ENCODE results near the gene C3orf20. TPM values are rescaled to one million over a fixed set of nuclear protein-coding genes. Genes with fewer than 3 reads are reported as not detected.

C3orf20 gene
- total and polyA plus RNA-seq, 2 of the 4 experiments (the other 2 are of a cell fraction) = not detected

DNA sequence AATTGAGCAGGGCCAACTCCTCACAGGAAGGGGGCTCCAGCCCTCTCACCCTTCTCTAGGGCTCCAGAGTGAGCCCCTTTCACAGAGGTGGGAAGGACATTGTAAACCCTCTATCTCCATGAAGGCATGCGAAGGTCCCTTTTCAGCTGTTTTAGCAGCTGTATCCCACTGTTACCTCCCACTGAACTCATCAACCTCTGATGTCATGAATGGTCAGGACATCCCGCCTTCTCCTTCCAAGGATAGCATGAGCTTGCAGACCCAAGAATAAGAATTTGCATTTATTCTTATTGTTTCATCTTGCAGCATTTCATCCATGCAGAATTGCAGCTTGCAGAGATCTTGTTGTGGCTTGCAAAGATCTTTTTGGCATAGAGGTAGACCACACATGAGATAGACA lies 119.5 kb downstream of the C3orf20 start:
- Histone ChIP-seq H4K20me1 (ENCODE audit: insufficient read depth, low read length) (no peaks in the 10 kb centered on the region), H3K9ac (ENCODE audit: low read depth, low read length) (no peak overlapping the region), H3K27me3 (ENCODE audit: control insufficient read depth, insufficient read depth, low read length) (peaks cover 26% of the 10 kb centered on the region), H3K36me3 (ENCODE audit: control insufficient read depth, insufficient read depth, low read length) (no peaks in the 10 kb centered on the region), H2BK15ac (ENCODE audit: low read depth, low read length) (no peak overlapping the region), H2AFZ (replicated peaks; ENCODE audit: low read length, poor library complexity) (no peak overlapping the region), H3K4me2 (ENCODE audit: low read depth, low read length) (no peak overlapping the region), H2AK9ac (replicated peaks; ENCODE audit: low read depth, low read length, poor library complexity) (no peak overlapping the region), H2BK20ac (ENCODE audit: low read depth, low read length) (no peak overlapping the region), H3K4ac (ENCODE audit: low read depth, low read length) (no peak overlapping the region), H3K79me1 (ENCODE audit: low read depth in 1 of 2, low read length in 2 of 2) (no peaks in the 10 kb centered on the region), H3K23ac (ENCODE audit: low read depth, low read length) (no peak overlapping the region), H3K4me3 (ENCODE audit: insufficient read depth, low read depth, low read length) (no peak overlapping the region), H4K8ac (ENCODE audit: low read depth in 2 of 2, low read length in 2 of 2) (no peak overlapping the region), H3K27ac (ENCODE audit: insufficient read depth, low read length) (no peak overlapping the region), H3K4me1 (ENCODE audit: control insufficient read depth, insufficient read depth, low read length) (no peaks in the 10 kb centered on the region), H4K5ac (ENCODE audit: low read depth, low read length) (no peak overlapping the region), H3K14ac (replicated peaks; ENCODE audit: low read depth, low read length) (no peak overlapping the region), H4K91ac (ENCODE audit: insufficient read depth, low read depth, low read length) (no peak overlapping the region), H2BK5ac (ENCODE audit: low read depth, low read length, poor library complexity, severe bottlenecking) (no peak overlapping the region), H2AK5ac (ENCODE audit: low read depth, low read length) (no peak overlapping the region), H3K9me3 (ENCODE audit: control insufficient read depth, insufficient read depth, low read length) (no peaks in the 10 kb centered on the region), H3K9me1 (ENCODE audit: insufficient read depth, low read length) (no peaks in the 10 kb centered on the region), H3K56ac (ENCODE audit: extremely low read depth, insufficient read depth, low read length) (no peak overlapping the region), H2BK120ac (ENCODE audit: low read depth, low read length) (no peak overlapping the region), H3K18ac (ENCODE audit: low read depth, low read length) (no peak overlapping the region)
- CTCF ChIA-PET = no interaction called here
- WGBS, 2 experiments (ENCODE audit: extremely low coverage in 2 of 2, insufficient read length in 1 of 2) = no CpG with 5 or more reads among the region's 2 CpGs
- TF ChIP-seq USF2 (IDR thresholded peaks at IDR 0.05; ENCODE audit: low read depth, low read length) (no peak), RAD21 (IDR thresholded peaks at IDR 0.05; ENCODE audit: low read length) (no peak), CHD1 (IDR thresholded peaks at IDR 0.05; ENCODE audit: low read depth, low read length) (no peak), NFE2L2 (IDR thresholded peaks at IDR 0.05; ENCODE audit: low read depth, low read length) (no peak), RFX5 (IDR thresholded peaks at IDR 0.05; ENCODE audit: low read depth, low read length) (no peak), ELK1 (IDR thresholded peaks at IDR 0.05; ENCODE audit: borderline replicate concordance, low read depth, low read length) (no peak), MAZ (IDR thresholded peaks at IDR 0.05; ENCODE audit: borderline replicate concordance, low read depth, low read length) (no peak), BHLHE40 (IDR thresholded peaks at IDR 0.05; ENCODE audit: low read depth, low read length) (no peak), MAFK (IDR thresholded peaks at IDR 0.05; ENCODE audit: low read depth, low read length) (no peak), SMC3 (IDR thresholded peaks at IDR 0.05; ENCODE audit: low read depth, low read length) (no peak), MXI1 (IDR thresholded peaks at IDR 0.05; ENCODE audit: borderline replicate concordance, low read depth, low read length) (no peak), FOS (IDR thresholded peaks at IDR 0.05; ENCODE audit: low read depth, low read length) (no peak), RCOR1 (IDR thresholded peaks at IDR 0.05; ENCODE audit: insufficient replicate concordance, low read length) (no peak), CTCF (conservative IDR thresholded peaks at IDR 0.05; ENCODE audit: low read depth, low read length) (no peak), CEBPB (IDR thresholded peaks at IDR 0.05; ENCODE audit: low read depth, low read length) (no peak), POLR2A (IDR thresholded peaks at IDR 0.05; ENCODE audit: low read depth, low read length) (no peak)
- intact Hi-C loops (cut with micrococcal nuclease) (no loop called here), dilution Hi-C loops (cut with HindIII; ENCODE audit: low sequenced_read_pairs, unreplicated experiment) (no loop called here), in situ Hi-C loops (cut with MboI; ENCODE audit: low sequenced_read_pairs) (no loop called here)
- no peak for ATAC-seq (ENCODE audit: low read depth)
- POLR2A ChIA-PET (ENCODE audit: unreplicated experiment) = no interaction called here
- BruUV-seq (replicated peaks) = no TSS peak
- DNase-seq = no peak
